ENCODE results near the gene NF2.

NF2 gene

GRCh38 chr22:29570912-29571549 is 32.4 kb upstream of the NF2 start:
- H3K27ac ChIP-seq (ENCODE audit: poor library complexity, severe bottlenecking), result no peak overlapping the region
- no peaks in the 10 kb centered on the region for H3K4me1 ChIP-seq (ENCODE audit: insufficient read depth, poor library complexity, severe bottlenecking)
- no peak for ATAC-seq (ENCODE audit: low read depth)
- H3K27me3 ChIP-seq (ENCODE audit: insufficient read depth, poor library complexity, severe bottlenecking), result no peaks in the 10 kb centered on the region
- DNase-seq (ENCODE audit: low spot score), result no peak
- H3K9me3 ChIP-seq (ENCODE audit: severe bottlenecking), result no peaks in the 10 kb centered on the region
- TF ChIP-seq, protein P1, sequence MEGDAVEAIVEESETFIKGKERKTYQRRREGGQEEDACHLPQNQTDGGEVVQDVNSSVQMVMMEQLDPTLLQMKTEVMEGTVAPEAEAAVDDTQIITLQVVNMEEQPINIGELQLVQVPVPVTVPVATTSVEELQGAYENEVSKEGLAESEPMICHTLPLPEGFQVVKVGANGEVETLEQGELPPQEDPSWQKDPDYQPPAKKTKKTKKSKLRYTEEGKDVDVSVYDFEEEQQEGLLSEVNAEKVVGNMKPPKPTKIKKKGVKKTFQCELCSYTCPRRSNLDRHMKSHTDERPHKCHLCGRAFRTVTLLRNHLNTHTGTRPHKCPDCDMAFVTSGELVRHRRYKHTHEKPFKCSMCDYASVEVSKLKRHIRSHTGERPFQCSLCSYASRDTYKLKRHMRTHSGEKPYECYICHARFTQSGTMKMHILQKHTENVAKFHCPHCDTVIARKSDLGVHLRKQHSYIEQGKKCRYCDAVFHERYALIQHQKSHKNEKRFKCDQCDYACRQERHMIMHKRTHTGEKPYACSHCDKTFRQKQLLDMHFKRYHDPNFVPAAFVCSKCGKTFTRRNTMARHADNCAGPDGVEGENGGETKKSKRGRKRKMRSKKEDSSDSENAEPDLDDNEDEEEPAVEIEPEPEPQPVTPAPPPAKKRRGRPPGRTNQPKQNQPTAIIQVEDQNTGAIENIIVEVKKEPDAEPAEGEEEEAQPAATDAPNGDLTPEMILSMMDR (IDR thresholded peaks at IDR 0.05; ENCODE audit: poor library complexity, severe bottlenecking), result no peak
- H3K36me3 ChIP-seq (ENCODE audit: low read depth), result peaks cover 24% of the 10 kb centered on the region
- H3K4me3 ChIP-seq (ENCODE audit: severe bottlenecking), result no peak overlapping the region

GRCh38 chr22:29574762-29575450 is 28.5 kb upstream of the NF2 start:
- DNase-seq (ENCODE audit: low spot score) (no peak), ATAC-seq (ENCODE audit: low read depth) (no peak)
- Histone ChIP-seq H3K36me3 (ENCODE audit: low read depth) (peaks cover 4% of the 10 kb centered on the region; the same call in 1 of the 2 replicates), H3K27ac (ENCODE audit: poor library complexity, severe bottlenecking) (no peak overlapping the region), H3K4me1 (ENCODE audit: insufficient read depth, poor library complexity, severe bottlenecking) (no peaks in the 10 kb centered on the region), H3K9me3 (ENCODE audit: severe bottlenecking) (no peaks in the 10 kb centered on the region), H3K4me3 (ENCODE audit: severe bottlenecking) (no peak overlapping the region), H3K27me3 (ENCODE audit: insufficient read depth, poor library complexity, severe bottlenecking) (no peaks in the 10 kb centered on the region)
- TF ChIP-seq, protein P1 (IDR thresholded peaks at IDR 0.05; ENCODE audit: poor library complexity, severe bottlenecking), result no peak

GRCh38 chr22:29578462-29579200 is 24.8 kb upstream of the NF2 start:
- Histone ChIP-seq H3K4me3 (ENCODE audit: severe bottlenecking) (no peak overlapping the region), H3K4me1 (ENCODE audit: insufficient read depth, poor library complexity, severe bottlenecking) (no peaks in the 10 kb centered on the region), H3K36me3 (ENCODE audit: low read depth) (no peaks in the 10 kb centered on the region; the same call in 1 of the 2 replicates), H3K27me3 (ENCODE audit: insufficient read depth, poor library complexity, severe bottlenecking) (no peaks in the 10 kb centered on the region), H3K9me3 (ENCODE audit: severe bottlenecking) (no peaks in the 10 kb centered on the region), H3K27ac (ENCODE audit: poor library complexity, severe bottlenecking) (no peak overlapping the region)
- ATAC-seq (ENCODE audit: low read depth), result no peak
- TF ChIP-seq, protein P1 (IDR thresholded peaks at IDR 0.05; ENCODE audit: poor library complexity, severe bottlenecking), result no peak
- no peak for DNase-seq (ENCODE audit: low spot score)

DNA sequence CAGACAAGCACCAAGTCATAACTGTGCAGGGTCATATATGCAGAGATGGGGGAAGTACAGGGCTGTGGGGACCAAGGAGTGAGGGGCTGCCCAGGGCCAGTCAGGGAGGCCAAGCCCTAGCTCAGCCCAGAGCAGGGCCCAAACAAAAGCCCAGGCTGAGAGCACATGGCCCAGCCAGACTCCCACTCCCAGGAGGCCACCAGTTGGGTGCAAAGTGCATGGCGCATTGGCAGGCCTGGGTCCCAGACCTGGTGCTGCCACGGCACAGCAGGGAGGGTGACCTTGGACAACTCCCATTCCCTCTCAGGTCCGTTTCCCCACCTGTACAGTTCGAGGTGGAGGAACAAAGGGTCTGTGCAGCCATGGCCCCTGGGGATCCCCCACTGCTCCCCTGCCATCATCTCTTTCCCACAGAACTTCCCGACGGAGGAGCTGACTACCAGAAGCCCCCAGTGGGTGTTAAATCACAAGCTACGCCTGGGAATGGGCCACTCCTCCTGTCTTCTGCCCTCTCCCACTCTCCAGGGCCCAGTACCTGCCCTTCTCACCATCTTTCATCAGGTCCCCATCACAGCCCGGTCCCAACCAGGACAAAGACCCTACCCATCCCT is 23.1 kb upstream of the NF2 start:
- Histone ChIP-seq H3K27ac (ENCODE audit: poor library complexity, severe bottlenecking) (peak overlapping the region; percentile 40), H3K4me3 (ENCODE audit: severe bottlenecking) (peak overlapping the region; percentile 82), H3K9me3 (ENCODE audit: severe bottlenecking) (no peaks in the 10 kb centered on the region), H3K27me3 (ENCODE audit: insufficient read depth, poor library complexity, severe bottlenecking) (no peaks in the 10 kb centered on the region), H3K4me1 (ENCODE audit: insufficient read depth, poor library complexity, severe bottlenecking) (no peaks in the 10 kb centered on the region), H3K36me3 (ENCODE audit: low read depth) (no peaks in the 10 kb centered on the region; the same call in 1 of the 2 replicates)
- ATAC-seq (ENCODE audit: low read depth), result peak; percentile 44
- TF ChIP-seq, protein P1 (IDR thresholded peaks at IDR 0.05; ENCODE audit: poor library complexity, severe bottlenecking), result no peak
- DNase-seq (ENCODE audit: low spot score), result no peak
